GM12878 (cell line): ENCODE data around the gene HOXB2.

Experiments used
- ELK1 ChIP-seq: IDR thresholded peaks from 2 replicates; pipeline ENCODE4 v1.6.1; 2012; ENCODE audit warnings: low read depth, low read length, improper control_type of control experiment
- ESRRA ChIP-seq: IDR thresholded peaks from 2 replicates; pipeline ENCODE4 v1.6.1; 2012; ENCODE audit warnings: mild to moderate bottlenecking, low read length, improper control_type of control experiment
- EZH2 ChIP-seq: IDR thresholded peaks from 2 replicates; pipeline ENCODE4 v1.6.1; 2012; ENCODE audit warnings: low read depth, mild to moderate bottlenecking, control low read depth, inconsistent platforms, low read length, borderline replicate concordance; ENCODE audit not compliant: control insufficient read depth
- POLR2A ChIP-seq: IDR thresholded peaks from 2 replicates; pipeline ENCODE4 v1.6.1; 2011; ENCODE audit warnings: low read depth, mild to moderate bottlenecking, low read length
- TF ChIP-seq, protein P1 (sequence below): IDR thresholded peaks from 2 replicates; pipeline ENCODE4 v1.6.1; 2011; ENCODE audit warnings: low read depth, mild to moderate bottlenecking, low read length, moderate library complexity, borderline replicate concordance; ENCODE audit errors: extremely low read depth

DNA sequence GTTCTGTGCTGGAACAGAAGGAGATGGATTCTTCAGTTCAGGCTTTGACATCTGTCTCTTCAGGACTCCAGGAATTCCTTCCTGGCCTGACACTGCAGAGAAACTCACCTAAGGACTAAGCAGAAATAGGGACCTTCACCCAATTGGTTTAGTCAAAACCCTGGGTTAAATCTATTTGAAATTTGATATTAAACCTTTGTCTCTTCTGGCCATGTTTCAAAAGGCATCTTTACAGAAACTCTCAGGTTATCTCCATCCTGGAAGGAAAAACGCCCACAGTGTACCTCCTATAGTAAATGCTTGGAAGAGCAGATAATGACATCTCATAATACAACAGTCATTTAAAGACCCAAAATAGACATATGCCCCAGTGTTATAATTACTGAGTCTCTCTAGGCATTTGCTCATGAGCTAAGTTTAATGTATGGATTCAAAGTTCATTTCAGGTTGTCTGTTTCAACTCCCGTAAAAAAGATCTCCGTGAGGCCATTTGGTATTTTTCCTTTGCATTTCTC lies 38.9 kb upstream of the HOXB2 start:
- no peak for TF ChIP-seq EZH2
- TF ChIP-seq POLR2A: no peak
- TF ChIP-seq, protein P1, sequence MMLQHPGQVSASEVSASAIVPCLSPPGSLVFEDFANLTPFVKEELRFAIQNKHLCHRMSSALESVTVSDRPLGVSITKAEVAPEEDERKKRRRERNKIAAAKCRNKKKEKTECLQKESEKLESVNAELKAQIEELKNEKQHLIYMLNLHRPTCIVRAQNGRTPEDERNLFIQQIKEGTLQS: no peak
- TF ChIP-seq ESRRA: no peak
- TF ChIP-seq ELK1: no peak
